ENCODE results near the gene S100A7A.

- TF ChIP-seq POU5F1 (IDR thresholded peaks at IDR 0.05; ENCODE audit: low read depth, low read length) (no peak), POLR2A (IDR thresholded peaks at IDR 0.05; ENCODE audit: control extremely low read depth in 1 of 2, low read depth in 2 of 2, low read length in 2 of 2) (no peak), POLR2AphosphoS5 (IDR thresholded peaks at IDR 0.05; ENCODE audit: low read depth, low read length) (no peak), SP2 (IDR thresholded peaks at IDR 0.05; ENCODE audit: low read length) (no peak), GTF2F1 (IDR thresholded peaks at IDR 0.05; ENCODE audit: borderline replicate concordance, low read depth, low read length) (no peak), CEBPB (IDR thresholded peaks at IDR 0.05; ENCODE audit: low read depth, low read length) (no peak), SIX5 (IDR thresholded peaks at IDR 0.05; ENCODE audit: low read depth, low read length) (no peak)
- TF ChIP-seq, protein P1, sequence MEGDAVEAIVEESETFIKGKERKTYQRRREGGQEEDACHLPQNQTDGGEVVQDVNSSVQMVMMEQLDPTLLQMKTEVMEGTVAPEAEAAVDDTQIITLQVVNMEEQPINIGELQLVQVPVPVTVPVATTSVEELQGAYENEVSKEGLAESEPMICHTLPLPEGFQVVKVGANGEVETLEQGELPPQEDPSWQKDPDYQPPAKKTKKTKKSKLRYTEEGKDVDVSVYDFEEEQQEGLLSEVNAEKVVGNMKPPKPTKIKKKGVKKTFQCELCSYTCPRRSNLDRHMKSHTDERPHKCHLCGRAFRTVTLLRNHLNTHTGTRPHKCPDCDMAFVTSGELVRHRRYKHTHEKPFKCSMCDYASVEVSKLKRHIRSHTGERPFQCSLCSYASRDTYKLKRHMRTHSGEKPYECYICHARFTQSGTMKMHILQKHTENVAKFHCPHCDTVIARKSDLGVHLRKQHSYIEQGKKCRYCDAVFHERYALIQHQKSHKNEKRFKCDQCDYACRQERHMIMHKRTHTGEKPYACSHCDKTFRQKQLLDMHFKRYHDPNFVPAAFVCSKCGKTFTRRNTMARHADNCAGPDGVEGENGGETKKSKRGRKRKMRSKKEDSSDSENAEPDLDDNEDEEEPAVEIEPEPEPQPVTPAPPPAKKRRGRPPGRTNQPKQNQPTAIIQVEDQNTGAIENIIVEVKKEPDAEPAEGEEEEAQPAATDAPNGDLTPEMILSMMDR (IDR thresholded peaks at IDR 0.05; ENCODE audit: control extremely low read depth in 1 of 3, insufficient read depth in 1 of 3, low read depth in 1 of 3, low read length in 3 of 3) = no peak
- TF ChIP-seq, protein P2, sequence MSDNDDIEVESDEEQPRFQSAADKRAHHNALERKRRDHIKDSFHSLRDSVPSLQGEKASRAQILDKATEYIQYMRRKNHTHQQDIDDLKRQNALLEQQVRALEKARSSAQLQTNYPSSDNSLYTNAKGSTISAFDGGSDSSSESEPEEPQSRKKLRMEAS (IDR thresholded peaks at IDR 0.05) = no peak
Measured at GRCh38 chr1:153460551-153460950, 44.2 kb downstream of the S100A7A start, which contains the start of gene S100A7.
